Activated naive CD4-positive, alpha-beta T cell treated with anti-CD3 and anti-CD28 coated beads, Interleukin-2, amount 50 U/mL, for 72 hours (primary cell): ENCODE results near the gene USP21. TPM values are rescaled to one million over a fixed set of nuclear protein-coding genes. Genes with fewer than 3 reads are reported as not detected.

Source experiments
- ATAC-seq, 2 donors: fragments of 150-1000 bp; cut with Tn5 transposase; 2 replicates each; pipeline ENCODE4 v1.10.0; 2021; ENCODE audit warnings: mild to moderate bottlenecking in 2 of 2, moderate library complexity in 2 of 2
- DNase-seq, 2 donors: peaks; one replicate each; pipeline ENCODE4 v3.0.0; 2021 to 2022; ENCODE audit warnings: low spot score in 2 of 2
- H3K27ac Mint-ChIP-seq, 2 donors: one replicate each; pipeline ENCODE4 v1.8.0; 2022; ENCODE audit warnings: mild to moderate bottlenecking in 2 of 2, mixed read lengths in 2 of 2
- H3K36me3 Mint-ChIP-seq, 2 donors: one replicate each; pipeline ENCODE4 v1.8.0; 2022; ENCODE audit warnings: mixed read lengths in 2 of 2
- H3K9me3 Mint-ChIP-seq, 2 donors: one replicate each; pipeline ENCODE4 v1.8.0; 2022; ENCODE audit warnings: mixed read lengths in 2 of 2
- total RNA-seq, 2 donors: library from RNA; stranded (reverse); gene quantifications; one replicate each; pipeline ENCODE4 v1.2.3, GENCODE V29; 2022

USP21 gene
- total RNA-seq, 2 donors from 2014 or later = 30.3 to 60.3 TPM

DNA sequence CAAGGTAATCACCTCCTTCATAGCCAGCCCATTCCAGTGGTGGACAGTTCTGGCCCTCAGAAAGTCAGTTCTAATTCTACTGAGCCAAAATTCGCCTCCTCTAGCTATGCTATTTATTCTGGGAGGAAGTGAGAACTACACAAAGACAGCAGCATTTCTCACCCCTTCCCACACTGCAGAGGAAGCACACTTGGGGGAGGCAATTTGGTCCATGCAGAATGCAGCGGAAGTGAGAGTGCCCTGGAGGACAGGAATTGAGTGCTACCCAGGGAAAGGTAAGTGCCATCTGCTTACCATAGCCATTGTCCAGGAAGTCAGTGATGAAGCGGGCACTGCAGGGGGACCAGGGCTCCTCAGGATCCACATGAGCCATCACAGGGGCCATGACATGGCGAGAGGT lies 35.9 kb downstream of the USP21 start:
- DNase-seq = no peak
- Mint-ChIP-seq H3K9me3 (no peaks in the 10 kb centered on the region), H3K27ac (peak overlapping the region in 1 of 2 donors; percentile 33), H3K36me3 (no peaks in the 10 kb centered on the region)
- ATAC-seq = no peak

DNA sequence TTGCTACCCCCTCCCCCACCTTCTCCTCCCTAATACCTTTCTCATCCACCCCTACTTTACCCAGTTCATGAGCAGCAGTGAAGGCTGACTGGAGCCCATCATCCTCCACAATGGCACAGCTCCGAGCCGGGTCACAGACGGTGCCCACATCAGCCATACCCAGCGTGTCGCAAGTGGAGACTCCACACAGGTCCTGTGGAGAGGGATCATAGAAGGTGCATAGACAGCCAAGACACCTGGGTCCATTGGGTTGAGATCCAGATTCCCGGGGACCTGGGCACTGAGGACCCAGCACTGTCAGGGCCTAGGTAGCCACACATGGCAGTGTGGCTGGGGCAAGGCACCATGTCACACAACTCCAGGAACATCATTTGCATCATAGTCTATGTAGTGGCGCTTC lies 36.8 kb downstream of the USP21 start:
- Mint-ChIP-seq H3K27ac (no peak overlapping the region), H3K9me3 (no peaks in the 10 kb centered on the region), H3K36me3 (no peaks in the 10 kb centered on the region)
- no peak for ATAC-seq
- no peak for DNase-seq

DNA sequence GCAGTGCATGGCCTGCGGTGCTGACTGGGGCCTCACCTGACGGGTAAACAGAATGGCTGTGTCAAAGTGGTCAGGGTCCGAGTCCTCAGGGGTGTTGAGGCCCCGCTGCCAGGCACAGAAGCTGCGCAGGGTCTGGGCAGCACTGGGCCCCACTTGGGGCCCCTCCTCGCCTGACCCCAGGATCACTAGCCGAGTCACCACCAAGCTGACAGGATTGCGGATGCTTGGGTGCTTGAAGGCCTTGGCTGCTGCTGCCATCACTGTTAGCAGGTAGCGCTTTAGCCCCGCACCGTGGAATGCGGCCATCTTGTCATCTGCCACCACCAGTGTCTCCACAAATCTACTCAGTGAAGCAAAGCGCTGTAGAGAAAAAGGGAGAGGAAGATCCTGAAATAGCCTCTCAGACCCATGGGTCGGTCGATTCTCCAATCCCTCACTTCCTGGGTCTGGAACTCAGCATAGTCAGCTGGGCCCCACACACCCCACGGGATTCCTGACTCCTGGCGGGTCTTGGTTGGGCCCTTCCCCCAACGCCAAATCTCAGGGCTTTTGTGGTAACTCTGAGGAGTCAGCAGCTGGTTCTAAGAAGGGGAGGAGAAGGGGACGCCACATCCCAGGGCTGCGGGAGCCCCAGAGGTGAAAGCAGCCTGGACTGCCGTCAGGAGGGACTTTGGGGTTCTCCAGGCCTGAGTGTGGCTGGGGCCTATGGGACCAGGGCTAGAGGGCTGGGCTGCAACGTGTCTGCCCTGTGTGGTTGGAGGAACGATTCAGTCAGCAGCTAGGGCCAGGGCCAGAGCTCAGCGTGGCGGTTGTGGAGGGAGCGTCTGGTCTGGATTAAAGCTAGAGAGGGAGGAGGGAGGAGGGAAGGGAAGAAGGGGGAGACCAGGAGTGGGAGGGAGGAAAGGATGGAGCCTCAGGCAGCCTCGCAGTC lies 37.5 kb downstream of the USP21 start:
- no peak for DNase-seq
- Mint-ChIP-seq H3K27ac (peak overlapping the region in 1 of 2 donors; percentile 92), H3K36me3 (no peaks in the 10 kb centered on the region), H3K9me3 (no peaks in the 10 kb centered on the region)
- ATAC-seq = no peak

DNA sequence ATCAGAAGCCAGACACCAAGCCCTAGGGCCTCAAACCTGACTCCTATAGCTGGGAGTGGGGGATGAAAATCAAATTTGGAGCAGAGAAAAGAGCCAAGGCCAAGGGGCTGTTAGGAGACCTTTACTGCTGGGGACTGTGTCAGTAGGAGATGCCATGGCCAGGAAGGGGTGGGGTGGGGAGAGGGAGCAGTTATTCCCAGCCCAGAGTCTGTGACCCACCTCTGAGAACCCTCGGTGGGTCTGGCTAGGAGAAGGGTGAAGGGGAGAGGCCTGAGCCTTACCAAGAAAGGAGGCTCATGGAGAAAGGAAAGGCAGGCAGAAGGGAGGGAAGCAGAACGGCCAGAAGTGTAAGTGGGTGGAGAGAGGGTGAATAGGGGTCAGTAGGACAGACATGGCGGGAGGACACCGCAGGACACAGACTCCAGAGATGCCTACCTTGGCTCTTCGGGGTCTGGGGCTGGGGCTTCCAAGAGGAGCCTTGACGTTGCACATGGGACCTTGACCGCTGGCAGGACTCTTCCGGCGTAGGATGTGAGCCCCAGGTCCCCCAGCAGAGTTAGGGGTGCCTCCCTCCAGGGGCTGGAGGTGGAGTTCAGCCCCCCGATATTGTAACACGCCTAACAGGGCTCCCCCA lies 38.4 kb downstream of the USP21 start:
- no peak for ATAC-seq
- Mint-ChIP-seq H3K27ac (peak overlapping the region; percentile 28 to 92), H3K36me3 (peaks cover 6 to 8% of the 10 kb centered on the region in 2 donors), H3K9me3 (no peaks in the 10 kb centered on the region)
- DNase-seq = no peak

DNA sequence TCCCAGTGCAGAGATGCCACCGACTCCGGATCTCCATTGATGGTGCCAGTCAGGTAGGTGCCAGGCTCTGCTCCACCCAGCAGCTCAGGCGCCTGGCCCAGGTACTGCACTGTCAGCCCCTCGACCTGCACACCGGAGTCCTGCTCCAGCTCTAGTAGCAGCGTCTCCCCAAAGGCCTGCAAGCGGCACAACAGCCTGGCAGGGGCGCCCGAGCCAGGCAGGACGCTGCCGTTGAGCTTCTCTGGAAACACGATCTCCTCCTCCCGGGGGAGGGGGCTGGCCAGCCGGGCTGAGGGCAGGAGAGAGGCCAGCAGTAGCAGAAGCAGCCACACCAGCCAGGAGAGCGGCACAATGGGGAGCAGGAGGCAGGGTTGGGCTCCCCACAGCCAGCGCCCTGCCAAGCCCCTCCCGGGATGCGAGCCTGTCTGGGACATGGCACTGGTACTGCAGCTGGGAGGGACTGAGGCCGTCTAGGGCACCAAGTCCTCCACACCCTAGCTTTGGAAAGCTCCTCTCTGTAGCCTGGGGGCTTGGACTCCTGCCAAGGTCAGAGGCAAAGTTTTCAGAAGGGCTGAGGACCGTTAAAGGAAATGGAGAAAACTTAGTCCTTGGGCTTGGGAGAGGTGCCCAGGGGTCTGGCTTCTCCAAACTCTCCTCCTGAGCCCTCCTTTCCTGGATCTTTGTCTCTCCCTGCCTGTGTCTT lies 39.0 kb downstream of the USP21 start:
- no peak for ATAC-seq
- no peak for DNase-seq
- Mint-ChIP-seq H3K36me3 (peaks cover 10% of the 10 kb centered on the region in 2 donors), H3K27ac (peak overlapping the region in 1 of 2 donors; percentile 95), H3K9me3 (no peaks in the 10 kb centered on the region)

DNA sequence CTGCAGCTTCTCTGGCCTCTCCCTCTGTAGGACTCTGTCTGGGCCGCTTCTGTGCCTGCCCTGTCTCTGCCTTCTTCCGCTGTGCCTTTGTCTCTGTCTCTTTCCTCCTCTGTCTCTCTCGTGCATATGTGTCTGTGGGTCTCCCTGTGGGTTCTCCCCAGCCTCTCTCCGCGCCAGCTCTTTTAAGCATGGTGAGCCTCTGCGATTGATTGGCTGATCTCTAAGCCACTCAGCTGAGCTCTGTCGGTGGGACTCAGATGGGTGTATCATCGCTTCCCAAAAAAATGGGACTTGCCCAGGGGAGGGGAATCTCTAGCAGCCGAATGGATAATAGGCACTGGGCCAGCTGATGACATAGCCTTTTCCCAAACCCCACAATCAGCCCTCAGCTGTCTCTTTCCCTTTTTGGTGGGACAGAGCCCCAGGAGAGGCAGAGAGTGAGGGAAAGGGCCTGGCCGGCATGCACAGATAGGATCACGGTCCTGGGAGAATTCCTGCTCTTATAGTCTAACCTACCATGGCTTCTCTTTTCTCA lies 39.7 kb downstream of the USP21 start, which contains the start of gene ADAMTS4:
Gene ADAMTS4, minus strand, starts transcription at position 158 of the 535 bp plus-strand sequence. CDS start 427 bp downstream, outside the sequence.
- H3K36me3 Mint-ChIP-seq = peaks cover 15 to 16% of the 10 kb centered on the region in 2 donors
- ATAC-seq (no peak), DNase-seq (no peak)
- H3K27ac Mint-ChIP-seq = peak within 1 kb of the TSS; percentile 95 to 97
- H3K9me3 Mint-ChIP-seq = no peaks in the 10 kb centered on the region

DNA sequence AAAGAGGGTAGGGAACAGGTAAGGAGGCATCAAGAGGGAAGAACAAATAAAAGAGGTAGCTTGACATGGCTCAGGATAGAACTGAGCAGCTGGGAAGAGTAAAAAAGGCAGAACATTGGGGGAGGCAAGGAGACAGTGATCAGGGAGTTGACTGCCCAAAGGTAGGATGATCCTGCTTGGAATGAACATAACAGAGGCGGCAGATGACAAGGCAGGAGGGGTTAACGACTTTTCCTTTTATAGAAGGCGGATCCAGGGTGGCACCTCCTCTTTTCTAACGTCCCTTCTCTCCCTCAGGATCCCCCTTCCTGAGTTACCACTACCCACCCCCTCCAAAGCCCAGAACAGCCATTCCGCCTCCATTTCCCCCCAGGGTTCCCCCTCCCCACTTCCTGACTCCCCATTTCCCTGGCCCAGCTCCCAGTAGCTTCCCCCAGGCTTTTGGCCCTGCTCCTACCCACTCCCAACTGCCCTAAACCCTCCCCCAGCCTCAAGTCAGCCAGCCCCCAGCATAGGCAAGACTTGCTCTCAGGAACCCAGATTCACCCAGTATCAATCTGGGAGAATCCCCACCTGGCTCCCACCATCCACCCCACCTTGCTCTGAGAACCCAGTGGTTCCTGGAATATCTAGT lies 40.3 kb downstream of the USP21 start:
- Mint-ChIP-seq H3K27ac (peak overlapping the region; percentile 95 to 97), H3K9me3 (no peaks in the 10 kb centered on the region), H3K36me3 (peaks cover 22% of the 10 kb centered on the region in 2 donors)
- DNase-seq (no peak), ATAC-seq (no peak)

DNA sequence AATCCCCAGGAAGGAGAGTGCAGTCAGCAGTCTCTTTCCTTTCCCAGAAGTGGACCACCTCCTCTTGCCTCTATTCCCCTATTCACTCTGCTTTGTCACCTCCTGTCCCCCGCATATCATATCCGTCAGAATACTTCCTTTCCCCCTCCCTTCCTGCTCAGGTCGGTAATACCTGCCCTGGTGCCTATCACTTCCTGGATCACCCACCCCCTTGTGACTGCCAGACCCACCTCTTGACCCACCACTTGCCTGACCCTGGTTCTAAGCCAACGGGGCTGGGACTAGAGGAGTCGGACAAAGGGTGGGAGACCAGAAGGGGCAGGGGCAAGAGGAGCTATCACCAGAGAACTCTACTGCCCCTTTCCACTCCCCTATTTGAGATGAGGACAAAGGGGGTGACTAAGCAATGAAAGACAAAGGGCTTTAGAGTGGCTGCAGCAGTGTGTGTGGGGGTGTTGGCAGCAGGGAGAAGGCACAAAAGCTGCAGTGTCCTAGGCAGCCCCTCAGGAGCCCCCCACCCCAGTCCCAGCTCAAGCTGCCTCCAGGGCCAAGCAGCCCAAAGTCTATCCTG lies 41.2 kb downstream of the USP21 start:
- H3K9me3 Mint-ChIP-seq = no peaks in the 10 kb centered on the region
- ATAC-seq (no peak), DNase-seq (no peak)
- H3K36me3 Mint-ChIP-seq = peaks cover 23% of the 10 kb centered on the region in 2 donors
- peak overlapping the region; percentile 95 to 97 for H3K27ac Mint-ChIP-seq

DNA sequence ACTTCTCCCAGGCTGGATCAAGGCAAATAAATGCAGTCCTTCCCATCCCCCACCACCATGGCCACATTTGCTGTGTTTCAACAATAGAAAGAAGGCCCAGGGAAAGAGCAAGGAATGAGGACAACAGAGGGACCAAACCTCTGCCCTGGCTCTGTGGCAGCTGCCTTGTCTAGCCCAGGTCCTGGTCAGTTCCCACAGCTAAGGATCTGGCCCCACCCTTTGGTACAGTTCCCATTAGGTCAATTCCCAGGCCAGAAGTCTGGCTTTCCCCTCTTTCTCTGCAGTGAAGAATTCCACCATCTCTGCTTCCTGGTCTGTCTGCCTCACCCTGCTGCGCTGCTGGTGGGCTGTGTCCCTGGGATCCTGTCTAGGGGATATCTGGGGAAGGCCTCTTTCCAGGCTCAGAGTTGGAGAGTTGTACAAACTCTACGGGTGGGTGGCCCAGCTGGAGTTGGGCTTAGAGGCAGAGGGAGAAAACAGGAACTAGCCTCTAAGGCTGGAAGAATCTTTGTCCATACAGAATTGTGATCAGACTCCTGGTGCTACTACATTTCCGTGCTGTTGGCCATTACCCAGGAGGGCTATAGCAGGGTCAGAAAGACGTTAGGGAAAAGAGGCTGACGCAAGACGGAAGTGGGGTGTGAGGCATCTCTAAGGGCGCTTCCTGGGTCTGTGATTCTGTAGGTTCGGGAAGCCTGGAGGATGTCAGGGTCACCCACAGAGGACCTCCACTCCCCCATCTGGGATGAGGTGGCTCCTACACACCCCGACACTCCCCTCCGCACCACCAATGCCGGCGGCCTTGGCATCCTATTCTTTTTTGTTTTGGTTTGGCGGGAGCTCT lies 41.9 kb downstream of the USP21 start:
- Mint-ChIP-seq H3K36me3 (peaks cover 23 to 28% of the 10 kb centered on the region in 2 donors), H3K9me3 (no peaks in the 10 kb centered on the region), H3K27ac (peak overlapping the region; percentile 95 to 97)
- peak in 1 of 2 donors; percentile 1 for ATAC-seq
- DNase-seq = no peak

DNA sequence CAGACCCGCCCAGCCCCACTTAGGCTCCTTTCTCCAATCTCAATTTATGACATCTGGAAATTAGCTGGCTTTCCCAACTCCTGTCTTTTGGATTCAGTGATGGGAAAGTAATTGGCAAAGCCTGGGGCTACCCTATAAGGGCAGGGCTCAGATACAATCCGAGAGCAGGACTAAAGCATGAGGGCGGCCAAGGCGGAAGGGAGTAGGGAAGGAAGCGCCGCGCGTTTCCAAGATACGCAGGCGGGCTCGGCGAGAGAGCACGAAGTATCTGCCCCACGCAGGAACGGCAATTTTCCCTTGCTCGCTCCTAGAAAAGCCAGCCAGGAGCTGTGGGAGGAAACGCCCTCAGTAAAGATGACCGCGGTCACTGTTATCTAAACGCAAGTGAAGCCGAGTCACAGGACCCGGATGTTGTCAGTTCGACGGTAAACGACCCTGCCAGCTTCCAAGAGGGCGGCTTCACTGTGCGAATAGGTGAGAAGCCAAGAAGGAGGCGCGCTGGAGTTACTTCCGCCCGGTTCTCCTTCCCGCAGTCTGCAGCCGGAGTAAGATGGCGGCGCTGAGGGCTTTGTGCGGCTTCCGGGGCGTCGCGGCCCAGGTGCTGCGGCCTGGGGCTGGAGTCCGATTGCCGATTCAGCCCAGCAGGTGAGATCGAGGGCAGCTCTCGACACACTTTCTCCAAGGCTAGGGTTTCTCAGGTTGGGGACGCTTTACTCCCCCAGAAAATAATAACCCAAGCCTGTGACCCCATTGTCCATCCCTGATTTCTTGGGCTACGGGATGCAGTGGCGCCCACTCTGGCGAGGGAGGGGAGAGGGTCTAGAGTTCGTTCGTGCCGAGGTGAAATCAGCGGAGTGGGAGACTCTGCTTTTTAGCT lies 42.8 kb downstream of the USP21 start, which contains the start of gene NDUFS2:
Gene NDUFS2, plus strand, starts transcription at position 532 of the 877 bp plus-strand sequence. Its CDS starts 19 bp downstream, at position 551.
- Mint-ChIP-seq H3K27ac (peak within 1 kb of the TSS; percentile 95 to 97), H3K9me3 (no peaks in the 10 kb centered on the region), H3K36me3 (peaks cover 23 to 32% of the 10 kb centered on the region in 2 donors)
- DNase-seq (peak; percentile 86 to 95), ATAC-seq (peak; percentile 99 to 100)

DNA sequence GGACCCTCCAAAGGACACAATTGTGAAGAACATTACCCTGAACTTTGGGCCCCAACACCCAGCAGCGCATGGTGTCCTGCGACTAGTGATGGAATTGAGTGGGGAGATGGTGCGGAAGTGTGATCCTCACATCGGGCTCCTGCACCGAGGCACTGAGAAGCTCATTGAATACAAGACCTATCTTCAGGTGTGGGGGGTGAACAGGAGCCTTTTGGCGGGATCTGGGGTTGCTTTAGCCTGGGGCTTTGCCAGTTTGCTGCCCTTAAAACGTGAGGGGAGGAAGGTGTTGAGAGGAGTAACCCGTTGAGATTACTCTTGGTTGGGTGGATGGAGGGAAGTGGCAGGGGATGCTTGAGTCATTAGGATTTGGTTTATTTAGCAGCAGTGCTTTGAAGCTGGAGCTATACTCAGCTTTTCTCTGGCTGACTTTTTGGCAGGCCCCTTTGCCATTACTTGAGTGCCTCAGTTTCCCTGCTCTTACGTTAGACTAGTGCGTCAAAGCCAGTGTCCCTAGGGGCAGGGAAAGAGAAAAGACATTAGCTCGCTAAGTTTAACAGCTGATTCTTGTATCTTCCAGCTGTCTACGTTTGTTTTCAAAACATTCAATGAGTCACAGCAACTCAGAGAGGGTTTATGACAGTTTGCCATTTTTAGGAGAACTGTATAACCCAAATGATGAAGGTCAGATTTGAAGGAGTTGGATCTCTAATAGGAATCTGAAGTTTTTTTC lies 47.3 kb downstream of the USP21 start:
- Mint-ChIP-seq H3K36me3 (peaks cover 38 to 43% of the 10 kb centered on the region in 2 donors), H3K27ac (peak overlapping the region; percentile 76 to 86), H3K9me3 (no peaks in the 10 kb centered on the region)
- DNase-seq = no peak
- no peak for ATAC-seq

DNA sequence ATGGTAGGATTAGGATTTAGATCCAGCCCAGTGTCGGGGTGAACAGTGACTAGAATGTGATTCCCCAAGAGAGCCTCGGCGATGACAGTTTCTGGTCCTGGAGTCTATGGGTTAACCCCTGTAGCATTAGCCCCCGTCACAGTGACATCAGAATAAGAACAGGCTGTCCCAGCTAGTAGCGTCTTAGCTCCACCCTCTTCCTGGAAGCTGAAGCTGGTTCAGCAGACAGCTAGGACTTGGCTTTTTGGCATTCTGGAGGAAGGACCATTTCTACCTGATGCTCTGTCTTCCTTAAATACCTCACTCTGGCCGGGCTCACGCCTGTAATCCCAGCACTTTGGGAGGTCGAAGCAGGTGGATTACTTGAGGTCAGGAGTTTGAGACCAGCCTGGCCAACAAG lies 47.9 kb downstream of the USP21 start:
- peak overlapping the region in 1 of 2 donors; percentile 60 for H3K27ac Mint-ChIP-seq
- no peak for DNase-seq
- ATAC-seq = no peak
- peaks cover 41 to 42% of the 10 kb centered on the region in 2 donors for H3K36me3 Mint-ChIP-seq
- no peaks in the 10 kb centered on the region for H3K9me3 Mint-ChIP-seq

DNA sequence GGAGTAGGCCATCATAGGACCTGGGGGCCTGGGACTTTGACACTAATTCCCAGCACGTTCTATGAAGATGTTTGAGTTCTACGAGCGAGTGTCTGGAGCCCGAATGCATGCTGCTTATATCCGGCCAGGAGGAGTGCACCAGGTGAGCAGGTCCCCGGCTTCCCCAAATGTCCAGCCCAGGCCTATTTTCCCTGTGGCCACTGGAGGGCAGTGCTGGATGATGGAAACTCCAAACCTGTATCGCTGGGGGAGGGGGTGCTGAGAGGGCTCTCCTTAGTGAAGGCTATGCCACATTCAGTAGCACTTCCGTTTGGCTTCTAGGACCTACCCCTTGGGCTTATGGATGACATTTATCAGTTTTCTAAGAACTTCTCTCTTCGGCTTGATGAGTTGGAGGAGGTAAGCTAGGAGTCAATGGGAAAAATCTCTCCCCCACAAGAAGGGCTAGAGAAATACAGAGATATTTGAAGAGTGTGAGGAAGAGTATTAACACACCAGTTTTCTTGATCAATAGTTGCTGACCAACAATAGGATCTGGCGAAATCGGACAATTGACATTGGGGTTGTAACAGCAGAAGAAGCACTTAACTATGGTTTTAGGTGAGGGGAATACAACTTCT lies 50.6 kb downstream of the USP21 start:
- Mint-ChIP-seq H3K36me3 (peaks cover 37 to 39% of the 10 kb centered on the region in 2 donors), H3K27ac (peak overlapping the region; percentile 20 to 31), H3K9me3 (no peaks in the 10 kb centered on the region)
- DNase-seq (peak in 1 of 2 donors; percentile 74), ATAC-seq (peak; percentile 90 to 95)
